ENCODE results near the gene GLCCI1. TPM values are rescaled to one million over a fixed set of nuclear protein-coding genes. Genes with fewer than 3 reads are reported as not detected.

The GLCCI1 gene
- total RNA-seq, 2 donors from 2014 or later: 44.3 to 55.8 TPM

- no peak overlapping the region for H3K27ac ChIP-seq (ENCODE audit: low read depth, low read length)
- peaks cover 2% of the 10 kb centered on the region for H3K36me3 Mint-ChIP-seq (ENCODE audit: low read depth)
- no peaks in the 10 kb centered on the region for H3K9me3 Mint-ChIP-seq
- no peak for TF ChIP-seq CTCF (conservative IDR thresholded peaks at IDR 0.05)
- no peak for DNase-seq
- H3K9ac ChIP-seq (ENCODE audit: extremely low read depth, low read length, poor library complexity, severe bottlenecking): no peak overlapping the region
- WGBS, 2 experiments (ENCODE audit: insufficient coverage in 1 of 2, insufficient read length in 1 of 2): 72% methylated on average over 3 of the region's 3 CpGs; no CpG with 5 or more reads in 1 of the 2 experiments
- H3K4me1 ChIP-seq (ENCODE audit: control insufficient read depth, insufficient read depth, low read length): no peaks in the 10 kb centered on the region
- H3K4me3 Mint-ChIP-seq: no peak overlapping the region
- no peak overlapping the region for H3K4me3 ChIP-seq (ENCODE audit: low read length)
- H3K36me3 ChIP-seq (ENCODE audit: control insufficient read depth, insufficient read depth, low read length): peaks cover 3% of the 10 kb centered on the region
- H3K4me1 Mint-ChIP-seq: peaks cover 9% of the 10 kb centered on the region
- H3K27me3 ChIP-seq (ENCODE audit: control insufficient read depth, insufficient read depth, low read length, poor library complexity, severe bottlenecking): no peaks in the 10 kb centered on the region
- H3K9me3 ChIP-seq (ENCODE audit: control insufficient read depth, low read length): no peaks in the 10 kb centered on the region
- no peak overlapping the region for H3K27ac Mint-ChIP-seq
- H3K27me3 Mint-ChIP-seq (ENCODE audit: insufficient read depth): no peaks in the 10 kb centered on the region
Observed at GRCh38 chr7:7984424-7984823, 15.8 kb downstream of the GLCCI1 start.

GRCh38 chr7:7988706-7989105 is 20.1 kb downstream of the GLCCI1 start:
- no peak for DNase-seq
- Histone ChIP-seq H3K9ac (ENCODE audit: extremely low read depth, low read length, poor library complexity, severe bottlenecking) (no peak overlapping the region), H3K4me3 (ENCODE audit: low read length) (no peak overlapping the region), H3K4me1 (ENCODE audit: control insufficient read depth, insufficient read depth, low read length) (no peaks in the 10 kb centered on the region), H3K9me3 (ENCODE audit: control insufficient read depth, low read length) (peaks cover 19% of the 10 kb centered on the region), H3K36me3 (ENCODE audit: control insufficient read depth, insufficient read depth, low read length) (no peaks in the 10 kb centered on the region), H3K27ac (ENCODE audit: low read depth, low read length) (no peak overlapping the region), H3K27me3 (ENCODE audit: control insufficient read depth, insufficient read depth, low read length, poor library complexity, severe bottlenecking) (no peaks in the 10 kb centered on the region)
- H3K36me3 Mint-ChIP-seq (ENCODE audit: low read depth): peaks cover 25% of the 10 kb centered on the region
- no peak overlapping the region for H3K27ac Mint-ChIP-seq
- no peak overlapping the region for H3K4me3 Mint-ChIP-seq
- H3K4me1 Mint-ChIP-seq: peaks cover 7% of the 10 kb centered on the region
- no peaks in the 10 kb centered on the region for H3K27me3 Mint-ChIP-seq (ENCODE audit: insufficient read depth)
- no peak for TF ChIP-seq CTCF (conservative IDR thresholded peaks at IDR 0.05)
- peaks cover 19% of the 10 kb centered on the region for H3K9me3 Mint-ChIP-seq

- Histone ChIP-seq H3K36me3 (ENCODE audit: control insufficient read depth, insufficient read depth, low read length) (no peaks in the 10 kb centered on the region), H3K27me3 (ENCODE audit: control insufficient read depth, insufficient read depth, low read length, poor library complexity, severe bottlenecking) (no peaks in the 10 kb centered on the region), H3K27ac (ENCODE audit: low read depth, low read length) (no peak overlapping the region), H3K4me3 (ENCODE audit: low read length) (no peak overlapping the region), H3K4me1 (ENCODE audit: control insufficient read depth, insufficient read depth, low read length) (no peaks in the 10 kb centered on the region), H3K9me3 (ENCODE audit: control insufficient read depth, low read length) (peaks cover 19% of the 10 kb centered on the region), H3K9ac (ENCODE audit: extremely low read depth, low read length, poor library complexity, severe bottlenecking) (no peak overlapping the region)
- H3K27ac Mint-ChIP-seq: no peak overlapping the region
- no peaks in the 10 kb centered on the region for H3K27me3 Mint-ChIP-seq (ENCODE audit: insufficient read depth)
- H3K4me1 Mint-ChIP-seq: peaks cover 7% of the 10 kb centered on the region
- 100% methylated on average over 1 of the region's 1 CpG; no CpG with 5 or more reads in 1 of the 2 experiments for WGBS, 2 experiments (ENCODE audit: insufficient coverage in 1 of 2, insufficient read length in 1 of 2)
- H3K36me3 Mint-ChIP-seq (ENCODE audit: low read depth): peaks cover 25% of the 10 kb centered on the region
- H3K9me3 Mint-ChIP-seq: peaks cover 19% of the 10 kb centered on the region
- no peak overlapping the region for H3K4me3 Mint-ChIP-seq
- no peak for DNase-seq
- TF ChIP-seq CTCF (conservative IDR thresholded peaks at IDR 0.05): no peak
Observed at GRCh38 chr7:7989133-7989532, 20.5 kb downstream of the GLCCI1 start.

Measured in endodermal cell (in vitro differentiated cells).